GM19455 (cell line): ENCODE results near the gene TRHDE.

Experiments used
- ATAC-seq: cut with Tn5 transposase; IDR thresholded peaks from one replicate; pipeline ENCODE4 v1.9.1; 2021; ENCODE audit not compliant: unreplicated experiment

Gene TRHDE

DNA sequence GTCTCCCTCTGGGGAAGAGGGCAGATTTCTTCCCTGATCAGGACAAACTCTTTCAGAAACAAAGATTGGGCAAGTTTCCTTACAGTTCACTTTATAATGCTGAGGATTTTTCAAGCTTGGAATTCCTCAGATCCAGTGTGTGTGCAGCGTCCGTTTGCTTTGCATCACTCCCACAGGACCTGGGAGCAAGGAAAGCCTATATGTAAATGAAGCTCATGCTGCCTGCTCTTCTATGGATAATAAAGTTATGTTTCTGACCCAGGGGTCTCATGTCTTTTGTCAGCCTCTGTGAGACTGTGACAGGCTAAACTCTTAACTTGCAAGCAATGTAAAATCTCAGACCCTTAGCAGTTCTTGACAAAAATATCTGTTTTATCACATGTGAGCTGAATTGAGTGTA is 41.6 kb downstream of the TRHDE start:
- ATAC-seq, result no peak

DNA sequence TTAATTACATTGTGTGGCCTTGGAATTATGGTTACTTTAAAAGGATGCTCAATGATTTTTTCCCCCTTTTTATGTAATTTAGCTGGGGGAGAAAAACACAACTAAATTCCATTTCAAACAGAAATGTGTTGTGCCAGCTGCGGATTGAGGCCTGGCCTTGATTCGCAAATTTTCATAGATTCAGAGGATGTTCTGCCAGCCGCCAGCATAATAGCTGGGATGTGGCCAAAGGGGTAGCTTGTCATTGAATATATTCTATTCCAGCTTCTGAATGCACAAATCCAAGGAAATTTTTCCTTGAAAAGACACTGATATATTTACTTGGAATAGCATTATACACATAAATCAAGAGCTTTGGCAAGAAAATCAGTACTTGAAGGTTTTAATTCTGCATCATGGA is 43.7 kb downstream of the TRHDE start:
- ATAC-seq, result no peak

DNA sequence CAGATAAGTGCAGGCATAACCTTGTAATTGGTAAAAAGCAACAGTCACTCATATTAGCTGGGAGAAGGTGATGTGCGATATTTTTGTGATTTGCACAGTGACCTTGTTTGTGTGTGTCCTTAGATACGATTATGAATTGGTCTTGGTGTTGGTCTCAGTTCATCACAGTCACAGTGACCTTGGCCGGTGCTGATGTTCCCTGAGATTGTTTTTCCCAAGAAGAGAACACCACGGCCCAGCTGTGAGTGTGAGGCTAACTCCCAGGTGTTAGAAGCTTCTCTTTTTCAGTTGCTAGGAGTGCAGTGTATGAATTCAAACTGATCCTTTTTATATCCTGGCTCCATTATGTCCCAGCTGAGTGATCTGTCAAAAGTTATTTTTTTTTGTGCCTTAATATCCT is 46.2 kb downstream of the TRHDE start:
- ATAC-seq, result no peak

DNA sequence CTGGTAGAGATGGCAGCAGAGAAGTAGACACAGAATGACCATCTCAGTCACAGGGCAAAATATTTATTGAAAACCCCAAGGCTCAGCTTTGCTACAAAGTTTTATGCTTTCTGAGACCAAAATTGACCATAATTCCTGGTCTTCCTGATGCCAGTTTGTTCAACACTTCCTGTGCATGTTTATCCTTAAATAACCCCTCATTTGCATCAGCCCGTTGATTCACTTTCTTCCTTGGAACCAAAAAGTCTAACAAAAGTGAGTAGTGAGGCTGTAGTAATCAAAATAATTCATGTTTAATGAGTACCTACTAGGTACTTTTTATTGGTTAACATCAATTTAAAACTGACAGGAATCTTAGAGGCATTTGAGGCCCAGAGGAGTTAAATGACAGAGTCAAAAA is 51.7 kb downstream of the TRHDE start:
- ATAC-seq, result no peak

DNA sequence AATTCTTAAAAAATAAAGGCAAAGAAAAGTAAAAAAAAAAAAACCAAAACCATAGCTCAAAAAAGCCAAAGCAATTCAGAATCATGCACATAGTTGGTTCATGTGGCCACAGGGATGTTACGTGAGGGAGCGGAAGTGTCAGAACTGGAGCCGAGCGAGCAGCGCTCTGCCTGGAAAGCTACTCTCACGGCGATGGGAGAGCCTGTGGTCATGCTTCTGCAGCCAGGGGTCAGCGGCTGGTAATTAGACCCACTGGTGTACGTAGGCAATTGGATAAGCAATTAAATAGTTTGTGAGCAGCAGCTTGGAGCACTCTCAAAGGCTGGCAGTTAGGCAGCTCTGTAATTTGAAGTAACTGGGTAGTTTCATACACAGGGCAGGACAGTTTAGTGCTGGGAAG is 58.1 kb downstream of the TRHDE start:
- ATAC-seq, result no peak

GRCh38 chr12:72330784-72331183 is 58.6 kb downstream of the TRHDE start:
- no peak for ATAC-seq

DNA sequence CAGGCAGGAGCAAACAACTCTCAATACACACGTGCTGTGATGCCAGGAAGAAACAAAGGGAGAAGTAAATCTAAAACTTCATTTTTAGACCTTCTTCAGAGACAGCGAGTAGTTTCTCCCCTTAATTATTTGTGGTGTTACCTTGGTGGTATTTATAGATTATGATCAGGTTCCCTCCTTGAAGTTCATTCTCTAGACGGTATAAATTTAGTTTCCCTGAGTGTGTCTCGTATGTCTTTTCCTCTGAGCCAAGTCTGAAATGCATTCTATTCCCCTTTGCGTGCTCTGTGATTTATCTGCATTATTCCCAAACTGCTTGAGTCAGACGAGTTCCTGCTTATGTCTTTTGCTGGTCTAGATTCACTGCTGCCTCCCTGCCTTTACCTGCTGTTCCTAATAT is 65.2 kb downstream of the TRHDE start:
- ATAC-seq, result no peak

DNA sequence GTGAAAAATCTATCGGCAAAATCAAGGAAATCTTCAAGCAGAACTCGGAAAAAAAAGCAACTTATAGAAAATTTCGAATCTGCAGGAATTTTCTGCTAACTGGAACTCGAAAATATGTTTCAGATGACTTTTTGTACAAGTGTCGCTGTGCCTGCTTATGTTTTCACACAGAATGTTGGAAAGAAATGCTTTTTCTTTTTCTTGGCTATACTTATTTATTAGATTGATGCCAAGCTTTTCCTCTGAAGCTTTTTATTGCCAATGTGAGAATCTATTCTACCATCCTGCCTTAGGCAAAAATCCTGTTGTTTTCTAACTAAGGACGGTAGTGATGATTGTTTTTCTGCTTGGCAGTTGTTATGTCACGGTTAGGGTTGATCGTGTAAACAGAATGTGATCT is 65.8 kb downstream of the TRHDE start:
- no peak for ATAC-seq

- ATAC-seq, result no peak
Observed at GRCh38 chr12:72338437-72338836, 66.3 kb downstream of the TRHDE start.

DNA sequence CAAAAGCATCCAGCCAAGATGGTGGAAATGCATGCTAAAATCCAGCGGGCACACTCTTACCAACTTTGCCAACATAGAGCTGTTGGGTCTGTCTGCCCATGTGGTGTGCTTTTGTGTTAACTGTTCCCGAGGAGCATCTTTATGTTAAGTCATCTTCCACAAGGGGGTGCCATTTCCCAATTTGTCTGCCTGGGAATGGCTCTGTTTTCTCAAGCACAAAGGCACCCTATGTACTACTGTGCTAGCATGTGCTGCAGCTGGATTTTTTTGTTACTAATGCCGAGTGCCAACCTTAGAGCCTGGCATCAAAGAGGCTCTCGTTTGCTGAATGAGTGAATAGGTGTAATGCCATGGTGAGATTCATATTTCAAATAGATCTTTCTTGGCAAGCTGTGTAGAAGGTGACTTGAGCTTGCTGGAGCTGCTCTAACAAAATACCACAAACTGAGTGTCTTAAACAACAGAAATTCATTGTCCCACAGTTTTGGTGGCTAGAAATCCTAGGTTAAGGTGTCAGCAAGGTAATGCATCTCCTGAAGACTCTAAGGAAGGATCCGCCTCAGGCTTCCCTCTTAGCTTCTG is 74.3 kb downstream of the TRHDE start:
- ATAC-seq, result peak; percentile 91

GRCh38 chr12:72349491-72349890 is 77.3 kb downstream of the TRHDE start:
- no peak for ATAC-seq

DNA sequence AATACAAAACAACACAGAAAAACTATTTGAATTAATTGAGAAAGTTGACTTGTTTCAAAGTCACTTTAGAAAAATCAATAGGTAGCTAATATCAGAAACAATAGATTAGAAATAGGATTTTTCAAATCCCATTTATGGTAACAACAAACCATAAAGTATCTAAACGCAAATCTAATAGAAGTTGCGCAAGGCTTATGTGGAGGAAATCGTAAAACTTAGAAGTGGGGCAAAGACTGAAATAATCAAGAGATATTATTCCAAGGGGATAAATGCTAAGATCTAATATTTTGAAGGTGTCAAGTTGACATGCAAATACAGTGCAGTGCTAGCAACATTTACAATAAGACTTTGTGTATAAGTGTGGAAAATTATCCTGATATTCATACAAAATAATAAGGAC is 87.2 kb downstream of the TRHDE start:
- no peak for ATAC-seq

DNA sequence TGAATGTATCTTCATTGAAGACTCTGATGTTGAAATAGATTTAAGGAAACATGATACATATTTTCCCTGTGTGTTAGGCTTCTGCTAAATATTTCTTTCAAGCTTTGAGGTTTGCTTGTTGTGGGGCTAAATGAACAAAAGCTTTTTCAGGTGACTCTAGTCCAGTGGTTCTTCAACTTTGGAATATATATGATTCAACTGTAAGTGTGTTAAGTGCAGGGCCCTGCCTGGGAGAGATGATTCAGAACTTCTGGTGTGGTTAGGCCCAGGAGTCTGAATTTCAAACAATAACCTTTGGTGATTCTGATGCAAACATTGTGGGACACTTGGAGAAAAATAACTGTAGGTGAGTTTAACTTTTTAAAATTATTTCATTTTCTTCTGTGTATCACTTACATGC is 93.0 kb downstream of the TRHDE start:
- ATAC-seq, result no peak

- ATAC-seq, result no peak
Observed at GRCh38 chr12:72366255-72366654, 94.1 kb downstream of the TRHDE start.

DNA sequence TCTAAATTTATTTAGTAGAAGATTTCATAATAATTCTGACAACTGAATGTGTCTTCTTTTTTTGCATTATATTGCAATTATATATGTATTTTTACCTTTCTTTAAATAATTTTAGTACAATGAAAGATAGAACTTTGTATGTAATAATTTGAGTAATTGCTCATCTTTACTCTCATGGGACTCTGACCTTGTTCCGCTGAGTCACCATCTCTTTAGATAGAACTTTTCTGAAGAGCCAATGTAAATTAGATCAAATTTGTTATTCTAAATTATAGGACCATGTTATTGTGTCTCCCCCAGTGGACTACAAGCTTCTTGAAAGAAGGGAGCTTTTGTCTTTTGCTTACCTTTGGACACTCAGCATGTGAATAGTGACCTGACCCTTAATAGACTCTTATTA is 96.1 kb downstream of the TRHDE start:
- no peak for ATAC-seq

DNA sequence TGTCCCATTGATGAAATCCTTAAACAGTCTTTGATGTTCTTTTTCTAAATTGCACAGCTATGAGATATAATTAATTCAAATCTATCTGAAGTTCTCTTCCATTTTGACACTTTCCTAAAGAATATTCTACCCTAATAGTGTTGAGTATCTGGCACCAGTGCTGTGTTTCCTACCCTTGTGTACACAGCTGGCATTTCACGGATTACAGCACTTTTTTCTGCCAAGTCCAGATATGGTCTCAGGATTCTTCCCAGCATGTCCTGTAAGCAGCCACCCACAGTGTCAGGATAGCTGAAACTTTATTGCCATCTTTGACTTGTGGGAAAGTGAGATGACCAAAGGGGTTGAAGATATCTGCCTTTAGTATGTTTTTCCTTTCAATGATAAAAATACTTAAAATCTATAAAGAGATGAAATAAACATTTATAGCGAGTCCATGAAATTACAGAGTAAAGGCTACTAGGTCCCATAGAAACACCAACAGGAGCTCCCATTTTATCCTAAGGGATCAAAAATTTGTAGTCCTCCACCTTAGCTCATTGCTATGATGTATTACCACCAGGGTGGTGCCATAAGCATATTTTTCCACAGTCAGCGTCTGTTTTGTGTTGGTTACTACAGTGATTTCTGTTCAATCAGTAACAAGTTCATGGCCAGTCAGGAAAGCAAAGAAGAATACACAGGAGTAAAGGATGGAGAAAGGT is 96.7 kb downstream of the TRHDE start:
- ATAC-seq, result no peak

DNA sequence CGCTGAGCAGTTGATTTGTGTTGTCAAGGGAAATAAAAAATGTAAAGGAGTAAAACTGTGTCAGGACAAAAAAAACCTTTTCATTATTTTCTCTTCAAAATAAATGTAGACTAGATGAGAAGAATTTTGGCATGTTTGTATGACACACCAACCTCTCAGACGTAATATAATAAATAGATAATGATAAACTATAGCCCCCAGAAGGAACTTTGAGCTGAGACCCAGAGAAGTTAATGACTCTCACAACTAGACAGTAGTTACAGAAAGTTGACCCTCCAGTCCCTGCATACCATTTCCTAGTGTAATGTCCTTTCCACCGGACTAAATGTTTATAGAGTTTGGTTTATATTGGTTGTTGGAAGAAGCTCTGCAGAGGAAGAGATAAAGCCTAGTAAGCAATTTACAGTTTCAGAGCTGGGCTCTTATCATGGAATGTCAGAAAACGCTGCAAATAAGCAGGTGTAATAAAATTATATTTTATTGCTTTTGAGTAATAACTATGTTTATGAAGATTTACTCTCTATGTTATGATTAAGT is 97.3 kb downstream of the TRHDE start:
- no peak for ATAC-seq

DNA sequence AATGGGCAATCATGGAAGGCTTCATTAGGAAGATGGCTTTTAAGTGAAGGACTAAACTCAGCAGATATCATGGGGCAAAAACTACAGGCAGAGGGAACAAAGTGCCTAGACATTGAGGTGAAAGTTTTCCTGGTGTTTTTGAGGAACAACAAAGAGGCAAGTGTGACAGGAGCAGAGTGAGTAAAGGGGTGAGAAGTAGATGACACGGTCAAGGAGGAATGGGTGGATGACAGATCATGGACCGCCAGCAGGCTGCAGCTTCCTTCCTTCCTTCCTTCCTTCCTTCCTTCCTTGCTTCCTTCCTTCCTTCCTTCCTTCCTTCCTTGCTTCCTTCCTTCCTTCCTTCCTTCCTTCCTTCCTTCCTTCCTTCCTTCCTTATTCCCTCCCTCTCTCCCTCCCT is 108.3 kb downstream of the TRHDE start:
- no peak for ATAC-seq

- ATAC-seq, result no peak
Observed at GRCh38 chr12:72388322-72388721, 116.2 kb downstream of the TRHDE start.

DNA sequence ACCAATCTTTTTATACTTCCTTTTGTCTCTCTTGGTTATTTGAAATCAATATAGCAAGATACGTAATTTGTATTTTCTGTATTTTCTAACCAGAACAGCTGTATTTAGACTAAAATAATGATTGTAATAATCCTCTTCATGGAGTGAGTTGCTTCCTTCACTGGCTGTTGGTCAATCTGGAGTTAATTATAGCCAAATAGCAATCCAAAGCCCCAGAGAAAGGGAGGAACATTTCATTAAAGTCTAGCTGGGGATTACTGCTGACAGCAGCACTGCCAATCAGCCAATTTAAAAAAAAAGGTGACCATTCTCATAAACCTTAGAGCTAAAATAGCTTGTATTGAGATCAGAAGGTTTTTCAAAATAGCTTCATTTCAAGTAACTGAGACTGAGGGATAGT is 118.0 kb downstream of the TRHDE start:
- ATAC-seq, result no peak

DNA sequence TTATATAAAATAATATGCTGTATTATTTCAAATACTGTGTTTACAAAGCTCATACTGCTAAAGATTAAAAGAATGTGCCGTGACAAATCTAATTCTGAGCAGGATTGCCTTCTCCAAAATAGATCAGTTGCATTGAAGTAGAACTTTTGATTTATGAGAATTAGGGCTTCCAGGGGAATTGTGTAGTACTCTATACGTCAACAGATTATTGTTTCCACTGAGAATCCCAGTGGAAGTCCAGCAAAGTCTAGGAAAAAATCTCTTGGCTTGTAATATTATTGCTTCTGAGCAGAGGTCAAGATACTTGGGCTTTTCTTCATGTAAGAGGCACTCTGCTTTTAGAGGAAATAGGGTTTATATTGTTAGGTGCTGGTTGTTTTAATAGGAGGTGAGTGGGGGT is 133.9 kb downstream of the TRHDE start:
- ATAC-seq, result no peak

- ATAC-seq, result no peak
Observed at GRCh38 chr12:72432037-72432604, 160.0 kb downstream of the TRHDE start.

GRCh38 chr12:72433298-72433697 is 161.1 kb downstream of the TRHDE start:
- no peak for ATAC-seq
